Glomerular endothelial cell (primary cell): ENCODE measurements around the gene TFRC. TPM values are rescaled to one million over a fixed set of nuclear protein-coding genes. Genes with fewer than 3 reads are reported as not detected.
"Not testable (repeated sequence)": the region's sequence is repeated elsewhere in the genome, so short reads cannot be mapped to it uniquely, and the experiment has no call there.

ENCODE experiments used
- DNase-seq: peaks from one replicate; pipeline ENCODE4 v3.0.0-alpha.2; 2011; ENCODE audit warnings: low read depth, low spot score; ENCODE audit errors: extremely low read depth
- total RNA-seq: library from RNA; depleted of rRNA; stranded (reverse); fragments of >200 nt; gene quantifications from 2 replicates; pipeline ENCODE4 v1.2.3, GENCODE V29; 2015

TFRC gene
- 66.3 and 117 TPM in 2 replicates for total RNA-seq

GRCh38 chr3:196081834-196082618, at the start of gene TFRC:
TFRC (minus strand) TSS chr3:196082090; CDS start chr3:196077099, 4,991 bp downstream.
- peak; percentile 12 for DNase-seq

GRCh38 chr3:196128172-196128843, 46.4 kb upstream of the TFRC start:
- no peak for DNase-seq

- no peak for DNase-seq
These were observed 45.6 kb upstream of the TFRC start for GRCh38 chr3:196127308-196128040.

DNA sequence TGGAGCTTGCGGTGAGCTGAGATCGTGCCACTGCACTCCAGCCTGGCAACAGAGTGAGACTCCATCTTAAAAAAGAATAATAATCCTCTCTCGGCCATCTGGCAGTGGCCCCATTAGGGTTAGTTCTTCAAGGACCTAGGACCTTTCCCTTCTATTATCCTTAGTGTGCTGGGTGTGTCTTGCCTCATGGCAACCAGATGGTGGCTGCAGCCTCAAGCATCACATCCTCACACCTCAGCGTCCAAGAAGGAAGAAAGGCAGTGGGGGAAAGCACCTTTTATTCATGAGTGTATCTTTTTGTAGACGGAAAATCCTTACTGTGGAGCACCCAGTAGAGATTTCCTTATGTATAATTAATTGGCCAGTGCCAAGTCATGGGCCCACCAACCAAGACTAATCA, 42.7 kb upstream of the TFRC start:
- DNase-seq: no peak

- DNase-seq: no peak
These were observed 40.8 kb upstream of the TFRC start for GRCh38 chr3:196122688-196123046.

DNA sequence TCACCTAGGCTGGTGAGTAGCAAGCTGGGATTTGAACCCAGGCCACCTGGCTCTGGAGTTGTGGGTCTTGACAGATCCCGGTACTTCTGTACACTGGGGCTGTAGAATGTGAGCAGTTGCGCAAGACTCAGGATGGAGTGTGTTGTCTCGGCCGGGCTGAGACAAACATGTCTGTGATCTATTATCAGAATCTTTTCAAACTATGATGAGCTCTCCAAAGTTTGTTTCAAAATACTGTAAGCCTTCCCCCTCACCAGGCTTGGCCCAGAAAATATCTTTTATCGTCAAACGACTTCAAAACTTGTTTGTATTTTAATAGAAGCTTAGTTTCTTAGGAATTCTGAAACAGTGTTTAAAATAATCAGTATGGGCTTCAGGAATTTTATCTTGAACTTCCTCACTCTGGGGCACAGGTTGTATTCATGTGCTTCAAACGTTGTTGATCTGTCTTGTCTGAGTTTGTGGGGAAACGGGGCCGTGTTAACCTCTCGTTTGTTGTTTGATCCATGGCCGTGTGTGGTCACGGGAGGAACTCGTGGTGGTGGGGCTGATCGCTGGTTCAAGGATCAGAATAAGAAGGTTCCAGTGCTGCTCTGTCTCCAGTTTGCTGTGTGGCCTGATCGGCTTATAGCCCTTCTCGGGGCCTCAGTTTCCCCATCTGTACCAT, 40.3 kb upstream of the TFRC start:
- DNase-seq: no peak

GRCh38 chr3:196121066-196121465, 39.2 kb upstream of the TFRC start:
- DNase-seq: no peak

DNA sequence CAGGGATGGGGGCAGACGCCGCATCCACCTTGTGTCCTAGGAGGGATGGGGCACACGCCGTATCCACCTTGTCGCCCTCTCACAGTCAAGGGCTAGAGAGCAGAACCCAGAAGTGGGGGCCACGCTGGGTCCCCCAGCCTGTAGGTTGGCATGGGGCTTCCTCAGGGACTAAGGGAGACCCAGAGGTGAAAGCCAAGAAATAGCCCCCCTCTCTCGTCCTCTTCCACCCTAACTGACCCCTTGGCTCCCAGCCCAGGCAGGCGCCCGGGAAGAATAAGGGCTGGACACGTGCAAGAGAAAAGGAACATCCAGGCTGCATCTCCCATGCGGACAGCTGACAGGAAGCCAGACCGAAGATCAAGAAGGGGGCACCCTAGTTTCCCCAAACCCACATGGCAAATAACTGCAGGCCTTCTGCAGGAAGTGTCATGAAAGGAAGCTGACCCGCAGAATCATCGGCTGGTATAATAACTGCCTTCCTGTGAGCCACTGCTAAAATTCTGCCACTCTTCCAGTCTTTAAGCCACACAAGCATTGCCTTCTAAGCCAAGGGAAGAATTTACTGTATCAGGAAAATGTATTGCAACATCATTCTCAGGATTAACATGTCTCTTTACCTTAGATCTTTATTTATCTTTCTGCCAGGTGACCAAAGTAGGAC, 38.5 kb upstream of the TFRC start:
- DNase-seq: no peak

GRCh38 chr3:196117809-196118208, 35.9 kb upstream of the TFRC start:
- no peak for DNase-seq

GRCh38 chr3:196115678-196116083, 33.8 kb upstream of the TFRC start:
- no peak for DNase-seq

GRCh38 chr3:196111939-196112386, 30.1 kb upstream of the TFRC start:
- DNase-seq: no peak

DNA sequence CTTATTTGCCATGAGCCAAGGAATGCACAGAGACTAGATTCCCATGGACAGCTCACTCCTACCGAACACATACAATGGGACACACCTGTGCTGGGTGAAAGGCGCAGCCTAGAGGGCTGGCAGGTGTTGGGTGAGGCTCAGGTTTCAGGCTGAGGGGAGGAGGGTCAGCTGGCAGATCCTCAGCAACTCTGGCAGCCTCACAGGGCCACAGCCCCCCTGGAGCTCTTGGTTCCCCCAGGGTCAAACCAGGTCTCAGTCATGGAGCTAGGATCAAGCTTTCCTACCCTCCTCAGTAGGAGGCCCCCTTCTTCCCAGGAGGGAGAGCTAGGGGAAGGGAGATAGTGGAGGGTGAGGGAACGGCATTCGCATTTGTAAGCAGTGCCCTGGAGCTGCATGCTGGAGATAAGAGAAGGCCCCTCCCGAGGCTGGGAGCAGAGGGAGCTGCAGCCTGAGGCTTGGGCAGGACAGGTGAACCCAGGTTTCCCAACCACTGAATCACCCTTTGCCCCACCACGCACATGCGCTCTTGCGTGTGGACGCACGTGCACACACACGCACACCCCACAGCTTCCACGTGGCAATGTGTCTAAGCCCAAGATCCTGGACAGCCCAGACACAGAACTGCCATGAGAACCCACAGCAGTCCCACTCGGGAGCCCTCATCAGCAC, 26.3 kb upstream of the TFRC start:
- DNase-seq: no peak

DNA sequence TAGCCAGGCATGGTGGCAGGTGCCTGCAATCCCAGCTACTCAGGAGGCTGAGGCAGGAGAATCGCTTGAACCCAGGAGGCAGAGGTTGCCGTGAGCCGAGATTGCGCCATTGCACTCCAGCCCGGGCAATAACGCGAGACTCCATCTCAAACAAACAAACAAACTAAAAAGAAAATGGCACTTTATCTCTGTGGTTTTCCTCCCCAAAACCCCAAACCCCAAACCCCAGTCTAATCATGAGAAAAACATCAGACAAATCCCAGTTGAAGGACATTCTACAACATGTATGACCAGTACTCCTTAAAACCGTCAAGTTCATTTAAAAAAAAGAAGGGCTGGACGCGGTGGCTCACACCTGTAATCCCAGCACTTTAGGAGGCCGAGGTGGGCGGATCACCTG, 22.8 kb upstream of the TFRC start:
- DNase-seq: not testable (repeated sequence)

- DNase-seq: not testable (repeated sequence)
These were observed 16.6 kb upstream of the TFRC start for GRCh38 chr3:196098365-196098980.

GRCh38 chr3:196097373-196098154, 15.7 kb upstream of the TFRC start:
- no peak for DNase-seq

GRCh38 chr3:196096382-196096953, 14.6 kb upstream of the TFRC start:
- no peak for DNase-seq

GRCh38 chr3:196093317-196094111, 11.6 kb upstream of the TFRC start:
- no peak for DNase-seq

DNA sequence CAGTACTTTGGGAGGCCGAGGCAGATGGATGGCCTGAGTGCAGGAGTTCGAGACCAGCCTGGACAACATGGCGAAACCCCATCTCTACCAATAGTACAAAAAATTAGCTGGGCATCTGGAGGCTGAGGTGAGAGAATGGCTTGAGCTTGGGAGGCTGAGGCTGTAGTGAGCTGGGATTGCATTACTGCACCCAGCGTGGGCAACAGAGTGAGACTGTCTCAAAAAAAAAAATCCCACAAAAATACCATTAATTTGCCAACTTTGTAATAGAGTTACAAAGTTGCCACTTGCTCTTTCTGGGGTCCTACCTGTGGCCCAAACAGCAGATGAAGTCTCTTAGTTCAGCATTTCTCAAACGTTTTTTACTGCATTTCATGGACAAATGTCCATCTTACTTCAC, 6.0 kb upstream of the TFRC start:
- DNase-seq: no peak
